Renal cortex interstitium (tissue), 11 donors: ENCODE data around the gene ELMO1. TPM values are rescaled to one million over a fixed set of nuclear protein-coding genes. Genes with fewer than 3 reads are reported as not detected.

Source experiments
- DNase-seq, 11 donors: peaks; one replicate each; pipeline ENCODE4 v3.0.0-alpha.2; 2013; ENCODE audit warnings: low read depth in 9 of 11, low spot score in 4 of 11; ENCODE audit errors: extremely low read depth in 1 of 11
- polyA plus RNA-seq, 3 donors: library from polyadenylated mRNA; unstranded; fragments of 120-200 nt; gene quantifications; one replicate each; pipeline ENCODE4 v1.2.1, GENCODE V29; 2013; ENCODE audit not compliant: insufficient read length in 3 of 3

Gene ELMO1
- polyA plus RNA-seq, 3 donors = 9.0 to 11.8 (median 10.9) TPM

DNA sequence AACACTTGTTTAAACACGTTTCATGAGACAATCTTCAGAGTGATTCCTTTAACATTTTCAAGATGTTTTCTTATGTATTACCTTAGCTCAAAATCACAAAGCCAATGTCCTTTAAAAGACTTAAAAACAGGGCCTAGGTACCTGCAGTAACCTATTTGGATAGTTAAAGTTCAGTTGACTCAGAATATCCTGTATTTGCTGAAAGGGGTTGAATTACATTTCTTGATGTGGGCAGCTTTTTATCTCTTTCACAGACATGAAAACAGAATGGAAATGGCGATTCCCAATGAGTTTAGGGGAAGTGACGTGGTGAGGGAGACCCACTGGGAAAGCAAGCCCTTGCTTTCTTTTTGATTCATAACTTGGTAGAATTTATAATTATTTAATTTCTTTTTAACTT is 400.0 kb downstream of the ELMO1 start:
- DNase-seq = no peak

DNA sequence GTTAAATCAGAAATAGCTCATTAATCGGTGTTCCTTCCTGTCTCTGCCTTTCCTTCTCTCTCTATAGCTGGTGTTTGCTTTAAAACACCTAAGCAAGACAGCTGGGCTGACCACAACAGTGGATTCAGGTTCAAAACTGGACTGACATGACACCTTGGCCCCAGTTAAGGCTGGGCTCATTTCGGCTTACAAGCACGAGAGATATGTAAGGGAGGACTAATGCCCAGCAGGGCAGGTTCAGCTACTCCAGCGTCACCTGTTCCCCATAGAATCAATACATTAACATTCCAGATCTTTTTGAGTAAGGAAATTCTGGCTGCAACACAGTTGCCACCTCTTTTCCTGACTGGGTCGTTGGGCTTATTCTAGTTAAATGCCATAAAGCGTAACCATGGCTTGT is 401.4 kb downstream of the ELMO1 start:
- DNase-seq = no peak

- no peak for DNase-seq
Observed at GRCh38 chr7:37046531-37047079, 402.1 kb downstream of the ELMO1 start.

DNA sequence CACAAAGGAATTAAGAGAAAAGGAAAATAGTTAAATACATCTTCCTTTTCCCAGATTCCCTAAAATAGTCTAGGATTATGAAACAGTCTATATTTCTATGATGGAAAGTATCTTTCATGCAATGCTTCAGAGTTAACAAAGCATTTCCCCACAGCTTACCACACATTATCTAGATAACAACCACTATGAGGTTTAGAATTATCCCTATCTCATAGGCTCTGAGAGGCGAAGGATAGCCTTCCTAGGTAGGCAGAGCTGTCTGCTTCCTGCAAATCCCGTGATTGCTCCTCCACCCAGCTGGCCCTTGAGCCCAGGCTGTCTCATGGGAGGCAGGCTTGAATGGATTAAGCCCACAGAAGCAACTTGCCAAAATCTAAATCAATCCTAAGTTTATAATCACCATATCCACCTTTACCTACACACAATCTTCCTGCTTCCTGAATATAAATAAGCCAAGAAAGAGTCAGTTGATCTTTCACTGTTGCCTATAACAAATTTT is 402.9 kb downstream of the ELMO1 start:
- DNase-seq = no peak

GRCh38 chr7:37041461-37041860 is 407.2 kb downstream of the ELMO1 start:
- DNase-seq = no peak

GRCh38 chr7:37040330-37040729 is 408.3 kb downstream of the ELMO1 start:
- DNase-seq = no peak

DNA sequence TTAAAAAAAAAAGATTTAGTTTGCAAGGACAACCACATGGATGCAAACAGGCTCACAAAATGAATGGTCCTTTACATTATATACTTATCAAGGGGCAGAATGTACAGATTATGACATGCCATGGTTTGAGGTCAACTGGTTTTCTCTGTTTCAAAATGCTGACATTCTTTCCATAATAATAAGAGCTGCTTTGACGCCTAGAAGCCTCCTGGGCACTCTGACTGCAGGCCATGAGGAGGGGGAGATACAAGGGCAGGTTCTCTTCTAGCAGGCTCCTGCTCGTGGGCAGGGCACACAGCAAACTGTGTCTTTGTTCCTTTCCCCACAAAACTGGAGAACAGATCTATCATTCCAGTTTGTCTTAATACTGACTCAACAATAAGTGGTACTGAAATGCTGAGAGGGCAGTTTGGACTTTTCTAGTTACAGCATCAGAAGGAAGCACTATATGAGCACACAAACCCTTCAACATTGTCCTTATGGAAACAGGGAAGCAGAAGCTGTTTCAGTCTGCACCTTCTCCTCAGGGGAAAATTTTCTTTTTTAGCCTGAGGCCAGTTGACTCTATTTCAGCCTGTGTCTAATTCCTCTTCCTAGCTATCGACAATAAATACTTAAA is 409.4 kb downstream of the ELMO1 start:
- no peak for DNase-seq

GRCh38 chr7:37038706-37039105 is 410.0 kb downstream of the ELMO1 start:
- no peak for DNase-seq

DNA sequence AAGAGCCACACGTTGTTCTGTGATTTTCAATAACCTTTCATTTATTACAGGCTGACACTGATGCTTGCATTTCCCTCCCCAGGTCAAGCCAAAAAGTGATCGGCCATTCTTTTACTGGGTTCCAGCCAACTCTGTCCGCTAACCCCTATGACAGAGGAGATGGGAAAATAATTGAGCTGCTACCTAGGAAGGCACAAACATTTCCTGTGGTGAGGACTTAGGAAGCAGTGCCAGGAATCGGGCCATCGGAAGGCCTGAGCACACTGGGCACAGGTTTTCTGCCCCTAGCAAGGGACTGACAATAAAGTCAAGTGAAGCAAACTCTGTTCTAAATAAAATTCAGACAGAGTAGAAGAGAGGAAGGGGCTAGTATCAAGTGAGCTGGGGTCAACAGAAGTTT is 411.4 kb downstream of the ELMO1 start:
- DNase-seq = no peak

GRCh38 chr7:37035631-37036030 is 413.0 kb downstream of the ELMO1 start:
- DNase-seq = no peak

- no peak for DNase-seq
Observed at GRCh38 chr7:37033141-37033540, 415.5 kb downstream of the ELMO1 start.

GRCh38 chr7:37032258-37032601 is 416.4 kb downstream of the ELMO1 start:
- DNase-seq = no peak

DNA sequence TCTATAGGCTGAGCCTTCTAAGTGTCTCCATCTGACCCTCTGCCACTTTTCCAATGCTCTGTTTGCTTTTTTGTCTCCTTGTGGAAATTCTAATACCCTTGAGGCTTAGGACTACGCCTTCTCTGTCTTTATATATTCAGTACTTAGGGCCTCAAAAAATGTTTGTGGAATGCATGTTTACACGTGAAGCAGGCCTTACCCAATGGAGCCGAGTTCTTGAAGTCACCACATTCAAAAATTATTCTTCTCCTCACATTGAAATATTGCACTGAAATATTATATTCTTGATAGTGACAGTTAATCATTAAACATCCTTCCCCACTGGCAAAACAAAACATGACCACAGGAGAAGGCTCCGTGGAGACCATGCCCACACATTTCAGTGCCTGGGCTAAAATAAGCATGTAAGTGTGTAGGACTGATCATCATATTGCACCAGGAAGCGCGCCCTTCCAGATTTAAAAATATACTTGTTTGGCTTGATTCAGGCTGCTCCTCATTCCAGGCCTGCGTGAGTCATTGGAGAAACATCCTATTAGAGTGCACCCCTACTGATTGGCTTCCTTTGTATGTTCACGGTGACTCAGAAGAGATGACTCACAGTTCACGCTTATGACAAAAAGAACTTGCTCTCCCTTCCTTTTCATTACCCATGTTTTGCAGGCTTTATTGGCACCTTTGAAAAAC is 416.9 kb downstream of the ELMO1 start:
- DNase-seq = peak in 8 of 11 donors; percentile 4 to 50 (median 32)

GRCh38 chr7:37028909-37029440 is 419.7 kb downstream of the ELMO1 start:
- DNase-seq = no peak

GRCh38 chr7:37027557-37028341 is 420.9 kb downstream of the ELMO1 start:
- no peak for DNase-seq

GRCh38 chr7:37027104-37027503 is 421.6 kb downstream of the ELMO1 start:
- no peak for DNase-seq

GRCh38 chr7:37018954-37019353 is 429.7 kb downstream of the ELMO1 start:
- DNase-seq = no peak

GRCh38 chr7:37016064-37016878 is 432.4 kb downstream of the ELMO1 start:
- no peak for DNase-seq
